Cardiac atrium fibroblast (primary cell): ENCODE results near the gene SPATA31C2. TPM values are rescaled to one million over a fixed set of nuclear protein-coding genes. Genes with fewer than 3 reads are reported as not detected.

Experiments
- total RNA-seq: library from RNA; depleted of rRNA; stranded (reverse); fragments of >200 nt; gene quantifications from 2 replicates; pipeline ENCODE4 v1.2.3, GENCODE V29; 2015

SPATA31C2 gene
- total RNA-seq = not detected in 2 replicates

GRCh38 chr9:88138375-88138774 lies at the start of gene SPATA31C2:
Gene SPATA31C2, minus strand, starts transcription at chr9:88138475. Its CDS starts 29 bp downstream, at chr9:88138446.

Other genes starting within 250 kb of the SPATA31C2 start
- gene SPATA31C1, start 220.5 kb downstream of the SPATA31C2 start, total RNA-seq = not detected in 2 replicates
- 2.9 and 5.3 TPM in 2 replicates for gene CDK20, start 163.9 kb downstream of the SPATA31C2 start, total RNA-seq
- 27.1 and 35.8 TPM in 2 replicates for gene SPIN1, start 250.0 kb upstream of the SPATA31C2 start, total RNA-seq